OCI-LY7 (cell line): ENCODE measurements around the gene MCF2L2. TPM values are rescaled to one million over a fixed set of nuclear protein-coding genes. Genes with fewer than 3 reads are reported as not detected.

Experiments
- BruUV-seq: library from RNA; stranded (reverse); fragments of 400-500 nt; replicated peaks from 2 replicates; lab custom pipeline; 2021; lab: Mats Ljungman, UMichigan
- CTCF ChIA-PET: fragments of 300-600 bp; sonication (Branson Sonifier 250); formaldehyde crosslinking; loops from one replicate; lab custom pipeline; 2022; ENCODE audit warnings: antibody characterized with exemption; ENCODE audit not compliant: unreplicated experiment; lab: Charles Lee
- POLR2A ChIA-PET: fragments of 300-600 bp; sonication (Branson Sonifier 250); formaldehyde crosslinking; loops from one replicate; lab custom pipeline; 2022; ENCODE audit warnings: antibody characterized with exemption; lab: Charles Lee
- DNase-seq: peaks from one replicate; pipeline ENCODE4 v3.0.0-alpha.2; 2015; ENCODE audit warnings: low spot score
- H2AFZ ChIP-seq: fragments of 200-600 bp; sonication (generic), shearing (Covaris generic); 2 replicates; pipeline ENCODE4 v1.6.1; 2014; ENCODE audit warnings: mild to moderate bottlenecking, antibody characterized with exemption, low read length, moderate library complexity
- H3K27ac ChIP-seq: fragments of 200-600 bp; sonication (generic); 2 replicates; pipeline ENCODE4 v1.5.1; 2014; ENCODE audit warnings: mixed run types, low read depth, mild to moderate bottlenecking, moderate library complexity, low read length, inconsistent platforms; ENCODE audit not compliant: poor library complexity, severe bottlenecking
- H3K36me3 ChIP-seq: fragments of 200-600 bp; sonication (generic); 2 replicates; pipeline ENCODE4 v1.6.1; 2014; ENCODE audit warnings: mild to moderate bottlenecking, antibody characterized with exemption, low read length, moderate library complexity, mixed read lengths; ENCODE audit not compliant: insufficient read depth
- H3K4me1 ChIP-seq: fragments of 200-600 bp; sonication (generic); 2 replicates; pipeline ENCODE4 v1.5.1; 2014; ENCODE audit warnings: mild to moderate bottlenecking, low read length; ENCODE audit not compliant: insufficient read depth, poor library complexity, severe bottlenecking
- H3K4me2 ChIP-seq: fragments of 200-600 bp; sonication (generic); 2 replicates; pipeline ENCODE4 v1.6.1; 2014; ENCODE audit warnings: mild to moderate bottlenecking, low read length
- H3K4me3 ChIP-seq: fragments of 200-600 bp; sonication (generic); 2 replicates; pipeline ENCODE4 v1.5.1; 2014; ENCODE audit warnings: mild to moderate bottlenecking, low read depth, low read length; ENCODE audit not compliant: poor library complexity, severe bottlenecking
- H3K79me2 ChIP-seq: fragments of 200-600 bp; sonication (generic); 2 replicates; pipeline ENCODE4 v1.6.1; 2016; ENCODE audit warnings: low read depth, mild to moderate bottlenecking, low read length, moderate library complexity, mixed read lengths; ENCODE audit not compliant: insufficient read depth
- H3K9me2 ChIP-seq: fragments of 200-600 bp; sonication (generic); 2 replicates; pipeline ENCODE4 v1.6.1; 2016; ENCODE audit warnings: mild to moderate bottlenecking, low read length, mixed read lengths; ENCODE audit not compliant: insufficient read depth
- H3K9me3 ChIP-seq: fragments of 200-600 bp; sonication (generic); 2 replicates; pipeline ENCODE4 v1.6.1; 2014; ENCODE audit warnings: mild to moderate bottlenecking, mixed run types, low read length, mixed read lengths
- H4K20me1 ChIP-seq: fragments of 200-600 bp; sonication (generic); 2 replicates; pipeline ENCODE4 v1.6.1; 2014; ENCODE audit warnings: mild to moderate bottlenecking, antibody characterized with exemption, low read length, moderate library complexity, mixed read lengths; ENCODE audit not compliant: insufficient read depth
- EZH2phosphoT487 ChIP-seq: fragments of 200-600 bp; sonication (generic); IDR thresholded peaks from 2 replicates; pipeline ENCODE4 v1.6.1; 2018; ENCODE audit warnings: low read depth, borderline replicate concordance, mild to moderate bottlenecking, mixed run types, antibody characterized with exemption, low read length, moderate library complexity, mixed read lengths
- intact Hi-C: fragments of 100-400 bp; cut with micrococcal nuclease; formaldehyde crosslinking; loops from one replicate; pipeline ENCODE4 v1.10.0; 2022; ENCODE audit not compliant: unreplicated experiment
- total RNA-seq, 2 experiments: library from RNA; depleted of rRNA in 1 of 2; stranded (reverse); fragments of >200 nt in 1 of 2; shearing (Covaris generic) in 1 of 2; gene quantifications; 2 replicates each; pipeline ENCODE4 v1.2.3, GENCODE V29; 2014 to 2022
- TF ChIP-seq, protein P1 (sequence below): fragments of 200-600 bp; sonication (generic); conservative IDR thresholded peaks from 2 replicates; pipeline ENCODE4 v1.5.1; 2014; ENCODE audit warnings: mild to moderate bottlenecking, antibody characterized with exemption, low read length, moderate library complexity, mixed read lengths

Gene MCF2L2
- total RNA-seq, 2 experiments from 2014 or later = 6.6 to 8.0 TPM

DNA sequence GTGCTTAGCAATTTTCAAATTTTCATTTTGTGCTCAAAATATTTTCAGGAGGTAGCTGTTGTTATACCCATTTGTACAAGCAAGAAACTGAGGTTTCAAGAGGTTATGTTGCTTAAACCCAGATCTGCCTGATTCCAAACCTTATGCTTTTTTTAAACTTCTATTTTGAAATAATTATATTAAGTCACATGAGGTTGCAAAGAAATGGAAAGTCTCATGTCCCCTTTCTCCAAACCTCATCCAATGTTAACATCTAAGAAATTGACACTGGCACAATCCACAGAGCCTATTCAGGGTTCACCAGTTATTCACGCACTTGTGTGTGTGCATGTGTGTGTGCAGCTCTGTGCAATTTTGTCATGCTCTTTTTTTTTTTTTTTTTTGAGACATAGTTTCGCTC lies 140.3 kb downstream of the MCF2L2 start:
- no peaks in the 10 kb centered on the region for H3K9me2 ChIP-seq
- H3K4me2 ChIP-seq = no peak overlapping the region
- peaks cover 6% of the 10 kb centered on the region for H3K4me1 ChIP-seq
- H3K36me3 ChIP-seq = no peaks in the 10 kb centered on the region
- intact Hi-C loops = loop anchor here (5.0 kb wide), 1 partner anchor 279 kb away; no protein-coding TSS in a partner anchor
- H3K9me3 ChIP-seq = no peaks in the 10 kb centered on the region
- no TSS peak for BruUV-seq
- TF ChIP-seq, protein P1, sequence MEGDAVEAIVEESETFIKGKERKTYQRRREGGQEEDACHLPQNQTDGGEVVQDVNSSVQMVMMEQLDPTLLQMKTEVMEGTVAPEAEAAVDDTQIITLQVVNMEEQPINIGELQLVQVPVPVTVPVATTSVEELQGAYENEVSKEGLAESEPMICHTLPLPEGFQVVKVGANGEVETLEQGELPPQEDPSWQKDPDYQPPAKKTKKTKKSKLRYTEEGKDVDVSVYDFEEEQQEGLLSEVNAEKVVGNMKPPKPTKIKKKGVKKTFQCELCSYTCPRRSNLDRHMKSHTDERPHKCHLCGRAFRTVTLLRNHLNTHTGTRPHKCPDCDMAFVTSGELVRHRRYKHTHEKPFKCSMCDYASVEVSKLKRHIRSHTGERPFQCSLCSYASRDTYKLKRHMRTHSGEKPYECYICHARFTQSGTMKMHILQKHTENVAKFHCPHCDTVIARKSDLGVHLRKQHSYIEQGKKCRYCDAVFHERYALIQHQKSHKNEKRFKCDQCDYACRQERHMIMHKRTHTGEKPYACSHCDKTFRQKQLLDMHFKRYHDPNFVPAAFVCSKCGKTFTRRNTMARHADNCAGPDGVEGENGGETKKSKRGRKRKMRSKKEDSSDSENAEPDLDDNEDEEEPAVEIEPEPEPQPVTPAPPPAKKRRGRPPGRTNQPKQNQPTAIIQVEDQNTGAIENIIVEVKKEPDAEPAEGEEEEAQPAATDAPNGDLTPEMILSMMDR = no peak
- TF ChIP-seq EZH2phosphoT487 = no peak
- no peak overlapping the region for H3K4me3 ChIP-seq
- no peak for DNase-seq
- CTCF ChIA-PET = no interaction called here
- no peak overlapping the region for H3K27ac ChIP-seq
- no peak overlapping the region for H2AFZ ChIP-seq
- no peaks in the 10 kb centered on the region for H4K20me1 ChIP-seq
- no peaks in the 10 kb centered on the region for H3K79me2 ChIP-seq
- POLR2A ChIA-PET = interaction anchor here (0.6 kb wide), 1 partner anchor 488 kb away, joined by 3 read pairs; no protein-coding TSS in a partner anchor

DNA sequence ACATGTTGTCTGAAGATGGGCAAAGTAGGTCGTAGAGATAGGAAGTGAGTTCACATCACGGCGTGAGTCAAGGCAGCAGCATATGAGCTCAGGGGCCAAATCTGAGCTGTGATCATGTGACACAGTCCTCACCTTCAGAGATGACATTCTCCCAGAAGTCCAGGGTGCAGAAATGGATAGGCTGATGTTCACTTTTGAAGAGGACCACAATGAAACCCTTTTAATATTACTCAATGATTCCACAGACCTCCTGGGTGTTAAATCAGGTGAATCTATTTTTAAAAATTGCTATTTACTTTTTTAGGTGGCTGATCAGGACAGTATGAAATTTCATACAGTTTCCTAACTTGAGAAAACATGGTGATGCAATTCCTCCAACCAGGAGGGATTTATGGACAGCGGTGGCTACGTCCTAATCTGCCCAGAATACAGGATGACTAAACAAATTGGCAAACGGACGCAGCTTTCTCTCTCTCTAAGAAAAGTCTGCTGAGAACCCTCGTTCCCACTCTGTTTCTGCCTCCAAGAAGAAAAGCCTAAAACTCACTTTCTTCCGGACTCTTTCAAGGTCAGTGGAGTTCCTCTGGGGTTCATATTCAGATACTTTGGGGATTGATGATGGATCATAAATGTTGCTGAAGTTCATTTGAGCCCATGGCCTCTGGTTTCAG lies 141.0 kb downstream of the MCF2L2 start:
- POLR2A ChIA-PET = interaction anchor here (1.0 kb wide), 1 partner anchor 75 kb away, joined by 3 read pairs; no protein-coding TSS in a partner anchor
- CTCF ChIA-PET = no interaction called here

More for the DNA sequence above, 141.0 kb downstream of the MCF2L2 start:
- H3K9me3 ChIP-seq = no peaks in the 10 kb centered on the region
- no peaks in the 10 kb centered on the region for H3K9me2 ChIP-seq
- DNase-seq = no peak
- H3K4me3 ChIP-seq = no peak overlapping the region
- no peak overlapping the region for H3K4me2 ChIP-seq
- H4K20me1 ChIP-seq = no peaks in the 10 kb centered on the region
- H3K27ac ChIP-seq = no peak overlapping the region
- intact Hi-C loops = loop anchor here (5.0 kb wide), 1 partner anchor 280 kb away; no protein-coding TSS in a partner anchor
- no peaks in the 10 kb centered on the region for H3K36me3 ChIP-seq
- no TSS peak for BruUV-seq
- H3K79me2 ChIP-seq = no peaks in the 10 kb centered on the region
- peaks cover 6% of the 10 kb centered on the region for H3K4me1 ChIP-seq
- TF ChIP-seq EZH2phosphoT487 = no peak
- TF ChIP-seq, protein P1 = no peak
- H2AFZ ChIP-seq = no peak overlapping the region
